Stomach (tissue), 4 donors: ENCODE measurements around the gene HTT.

Experiments
- POLR2AphosphoS5 ChIP-seq, 3 donors: sonication (generic); formaldehyde crosslinking; IDR thresholded peaks; one replicate each; pipeline ENCODE4 v1.6.1; 2016; ENCODE audit warnings: antibody characterized with exemption in 3 of 3
- TF ChIP-seq, protein P1 (sequence below), 7 experiments: fragments of 450-650 bp in 4 of 7; fragments of 200-600 bp in 3 of 7; sonication (generic) in 3 of 7; IDR thresholded peaks; one replicate each; pipeline ENCODE4 v1.5.1; 2016 to 2019; ENCODE audit warnings: antibody characterized with exemption in 7 of 7, control low read depth in 2 of 7, mild to moderate bottlenecking in 1 of 7

DNA sequence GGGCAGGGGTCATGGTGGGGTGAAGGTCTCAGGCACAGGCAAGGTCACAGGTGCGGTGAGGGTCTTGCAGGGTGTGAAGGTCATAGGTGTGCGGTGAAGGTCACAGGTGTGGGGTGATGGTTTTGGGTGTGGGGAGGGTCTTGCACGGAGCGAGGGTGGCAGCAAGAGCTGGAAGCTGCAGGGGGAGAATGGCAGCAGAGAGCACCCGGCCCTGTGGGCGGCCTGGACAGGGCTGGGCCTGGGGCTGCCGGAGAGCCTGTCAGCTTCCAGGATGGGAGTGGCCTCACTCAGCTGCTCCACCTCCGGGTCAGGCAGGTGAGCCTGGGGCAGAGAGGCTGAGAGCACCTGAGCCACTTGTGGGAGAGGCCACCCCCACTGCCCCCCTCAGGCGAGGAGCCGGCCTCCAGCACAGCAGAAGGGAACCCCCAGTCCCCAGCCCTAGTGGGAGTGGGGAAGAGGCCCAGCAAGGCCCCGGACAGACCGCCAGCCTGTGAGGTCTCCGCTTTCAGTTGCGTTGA, 176.0 kb downstream of the HTT start:
- TF ChIP-seq, protein P1, sequence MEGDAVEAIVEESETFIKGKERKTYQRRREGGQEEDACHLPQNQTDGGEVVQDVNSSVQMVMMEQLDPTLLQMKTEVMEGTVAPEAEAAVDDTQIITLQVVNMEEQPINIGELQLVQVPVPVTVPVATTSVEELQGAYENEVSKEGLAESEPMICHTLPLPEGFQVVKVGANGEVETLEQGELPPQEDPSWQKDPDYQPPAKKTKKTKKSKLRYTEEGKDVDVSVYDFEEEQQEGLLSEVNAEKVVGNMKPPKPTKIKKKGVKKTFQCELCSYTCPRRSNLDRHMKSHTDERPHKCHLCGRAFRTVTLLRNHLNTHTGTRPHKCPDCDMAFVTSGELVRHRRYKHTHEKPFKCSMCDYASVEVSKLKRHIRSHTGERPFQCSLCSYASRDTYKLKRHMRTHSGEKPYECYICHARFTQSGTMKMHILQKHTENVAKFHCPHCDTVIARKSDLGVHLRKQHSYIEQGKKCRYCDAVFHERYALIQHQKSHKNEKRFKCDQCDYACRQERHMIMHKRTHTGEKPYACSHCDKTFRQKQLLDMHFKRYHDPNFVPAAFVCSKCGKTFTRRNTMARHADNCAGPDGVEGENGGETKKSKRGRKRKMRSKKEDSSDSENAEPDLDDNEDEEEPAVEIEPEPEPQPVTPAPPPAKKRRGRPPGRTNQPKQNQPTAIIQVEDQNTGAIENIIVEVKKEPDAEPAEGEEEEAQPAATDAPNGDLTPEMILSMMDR (IDR thresholded peaks at IDR 0.05): no peak
- no peak for TF ChIP-seq POLR2AphosphoS5 (IDR thresholded peaks at IDR 0.05)
